GM08714 (cell line): ENCODE results near the gene TMEM158.

Experiments
- H3K4me3 ChIP-seq: fragments of 200-500 bp; sonication (Bioruptor generic); 2 replicates; pipeline ENCODE4 v1.5.1; 2014; ENCODE audit warnings: mild to moderate bottlenecking, low read length, inconsistent platforms
- ZNF274 ChIP-seq: IDR thresholded peaks from 2 replicates; pipeline ENCODE4 v1.6.1; 2012; ENCODE audit warnings: mild to moderate bottlenecking, low read depth, low read length

The TMEM158 gene

GRCh38 chr3:45199837-45200648 is 26.0 kb downstream of the TMEM158 start:
- no peak for TF ChIP-seq ZNF274
- H3K4me3 ChIP-seq = no peak overlapping the region

GRCh38 chr3:45198264-45199260 is 27.5 kb downstream of the TMEM158 start:
- no peak for TF ChIP-seq ZNF274
- no peak overlapping the region for H3K4me3 ChIP-seq

GRCh38 chr3:45194791-45195190 is 31.3 kb downstream of the TMEM158 start:
- no peak for TF ChIP-seq ZNF274
- H3K4me3 ChIP-seq = no peak overlapping the region

GRCh38 chr3:45191924-45192417 is 34.1 kb downstream of the TMEM158 start:
- no peak for TF ChIP-seq ZNF274
- H3K4me3 ChIP-seq = no peak overlapping the region

- no peak overlapping the region for H3K4me3 ChIP-seq
Observed at GRCh38 chr3:45191424-45191823, 34.7 kb downstream of the TMEM158 start.

GRCh38 chr3:45188719-45189659 is 37.1 kb downstream of the TMEM158 start:
- no peak for TF ChIP-seq ZNF274
- H3K4me3 ChIP-seq = no peak overlapping the region

More at GRCh38 chr3:45191424-45191823, 34.7 kb downstream of the TMEM158 start:
- no peak for TF ChIP-seq ZNF274

GRCh38 chr3:45187694-45188141 is 38.4 kb downstream of the TMEM158 start:
- H3K4me3 ChIP-seq = no peak overlapping the region
- TF ChIP-seq ZNF274 = no peak

- TF ChIP-seq ZNF274 = no peak
- H3K4me3 ChIP-seq = no peak overlapping the region
Observed at GRCh38 chr3:45186871-45187270, 39.2 kb downstream of the TMEM158 start.

- no peak for TF ChIP-seq ZNF274
Observed at GRCh38 chr3:45185461-45185860, 40.6 kb downstream of the TMEM158 start.

GRCh38 chr3:45185052-45185451 is 41.0 kb downstream of the TMEM158 start:
- H3K4me3 ChIP-seq = no peak overlapping the region
- TF ChIP-seq ZNF274 = no peak

More at GRCh38 chr3:45185461-45185860, 40.6 kb downstream of the TMEM158 start:
- H3K4me3 ChIP-seq = no peak overlapping the region

GRCh38 chr3:45183872-45184262 is 42.2 kb downstream of the TMEM158 start:
- no peak overlapping the region for H3K4me3 ChIP-seq
- TF ChIP-seq ZNF274 = no peak

- no peak overlapping the region for H3K4me3 ChIP-seq
- no peak for TF ChIP-seq ZNF274
Observed at GRCh38 chr3:45182915-45183871, 42.9 kb downstream of the TMEM158 start.
